ENCODE data around the gene PPFIA2. TPM values are rescaled to one million over a fixed set of nuclear protein-coding genes. Genes with fewer than 3 reads are reported as not detected.

The PPFIA2 gene
- total RNA-seq, 1 experiment from 2014 or later: not detected

- no peak for DNase-seq (ENCODE audit: low read depth, low spot score)
- in situ Hi-C loops (cut with HindIII; ENCODE audit: low pct_unique_long_range_greater_than_20kb, low sequenced_read_pairs): no loop called here
Observed at GRCh38 chr12:81263072-81263471, 496.1 kb downstream of the PPFIA2 start.

- in situ Hi-C loops (cut with HindIII; ENCODE audit: low pct_unique_long_range_greater_than_20kb, low sequenced_read_pairs): no loop called here
- DNase-seq (ENCODE audit: low read depth, low spot score): no peak
Observed at GRCh38 chr12:81261508-81262207, 497.5 kb downstream of the PPFIA2 start.

- in situ Hi-C loops (cut with HindIII; ENCODE audit: low pct_unique_long_range_greater_than_20kb, low sequenced_read_pairs): no loop called here
Observed at GRCh38 chr12:81259360-81259759, 499.8 kb downstream of the PPFIA2 start.

GRCh38 chr12:81257947-81258551 is 501.1 kb downstream of the PPFIA2 start:
- in situ Hi-C loops (cut with HindIII; ENCODE audit: low pct_unique_long_range_greater_than_20kb, low sequenced_read_pairs): no loop called here

More at GRCh38 chr12:81259360-81259759, 499.8 kb downstream of the PPFIA2 start:
- no peak for DNase-seq (ENCODE audit: low read depth, low spot score)

GRCh38 chr12:81255947-81256346 is 503.2 kb downstream of the PPFIA2 start:
- in situ Hi-C loops (cut with HindIII; ENCODE audit: low pct_unique_long_range_greater_than_20kb, low sequenced_read_pairs): no loop called here
- no peak for DNase-seq (ENCODE audit: low read depth, low spot score)

More at GRCh38 chr12:81257947-81258551, 501.1 kb downstream of the PPFIA2 start:
- peak; percentile 79 for DNase-seq (ENCODE audit: low read depth, low spot score)

- peak; percentile 7 for DNase-seq (ENCODE audit: low read depth, low spot score)
- in situ Hi-C loops (cut with HindIII; ENCODE audit: low pct_unique_long_range_greater_than_20kb, low sequenced_read_pairs): no loop called here
Observed at GRCh38 chr12:81255456-81255855, 503.7 kb downstream of the PPFIA2 start.

GRCh38 chr12:81253360-81253759 is 505.8 kb downstream of the PPFIA2 start:
- in situ Hi-C loops (cut with HindIII; ENCODE audit: low pct_unique_long_range_greater_than_20kb, low sequenced_read_pairs): no loop called here
- DNase-seq (ENCODE audit: low read depth, low spot score): no peak

GRCh38 chr12:81252228-81252627 is 506.9 kb downstream of the PPFIA2 start:
- no peak for DNase-seq (ENCODE audit: low read depth, low spot score)
- in situ Hi-C loops (cut with HindIII; ENCODE audit: low pct_unique_long_range_greater_than_20kb, low sequenced_read_pairs): no loop called here

GRCh38 chr12:81249976-81250375 is 509.2 kb downstream of the PPFIA2 start:
- no peak for DNase-seq (ENCODE audit: low read depth, low spot score)
- in situ Hi-C loops (cut with HindIII; ENCODE audit: low pct_unique_long_range_greater_than_20kb, low sequenced_read_pairs): no loop called here

GRCh38 chr12:81245907-81246570 is 513.1 kb downstream of the PPFIA2 start:
- in situ Hi-C loops (cut with HindIII; ENCODE audit: low pct_unique_long_range_greater_than_20kb, low sequenced_read_pairs): no loop called here
- no peak for DNase-seq (ENCODE audit: low read depth, low spot score)

GRCh38 chr12:81245458-81245857 is 513.7 kb downstream of the PPFIA2 start:
- in situ Hi-C loops (cut with HindIII; ENCODE audit: low pct_unique_long_range_greater_than_20kb, low sequenced_read_pairs): no loop called here
- DNase-seq (ENCODE audit: low read depth, low spot score): no peak

- DNase-seq (ENCODE audit: low read depth, low spot score): no peak
- in situ Hi-C loops (cut with HindIII; ENCODE audit: low pct_unique_long_range_greater_than_20kb, low sequenced_read_pairs): no loop called here
Observed at GRCh38 chr12:81231574-81232368, 527.4 kb downstream of the PPFIA2 start.

- no peak for DNase-seq (ENCODE audit: low read depth, low spot score)
- in situ Hi-C loops (cut with HindIII; ENCODE audit: low pct_unique_long_range_greater_than_20kb, low sequenced_read_pairs): no loop called here
Observed at GRCh38 chr12:81229759-81230158, 529.4 kb downstream of the PPFIA2 start.

GRCh38 chr12:81224626-81225025 is 534.5 kb downstream of the PPFIA2 start:
- in situ Hi-C loops (cut with HindIII; ENCODE audit: low pct_unique_long_range_greater_than_20kb, low sequenced_read_pairs): no loop called here
- no peak for DNase-seq (ENCODE audit: low read depth, low spot score)

- in situ Hi-C loops (cut with HindIII; ENCODE audit: low pct_unique_long_range_greater_than_20kb, low sequenced_read_pairs): no loop called here
- DNase-seq (ENCODE audit: low read depth, low spot score): no peak
Observed at GRCh38 chr12:81222846-81223592, 536.1 kb downstream of the PPFIA2 start.

- in situ Hi-C loops (cut with HindIII; ENCODE audit: low pct_unique_long_range_greater_than_20kb, low sequenced_read_pairs): no loop called here
- DNase-seq (ENCODE audit: low read depth, low spot score): no peak
Observed at GRCh38 chr12:81221681-81222080, 537.5 kb downstream of the PPFIA2 start.

GRCh38 chr12:81216739-81217138 is 542.4 kb downstream of the PPFIA2 start:
- no peak for DNase-seq (ENCODE audit: low read depth, low spot score)
- in situ Hi-C loops (cut with HindIII; ENCODE audit: low pct_unique_long_range_greater_than_20kb, low sequenced_read_pairs): no loop called here

All from SK-MEL-5 (cell line).